ENCODE data around the gene COL6A5.

DNA sequence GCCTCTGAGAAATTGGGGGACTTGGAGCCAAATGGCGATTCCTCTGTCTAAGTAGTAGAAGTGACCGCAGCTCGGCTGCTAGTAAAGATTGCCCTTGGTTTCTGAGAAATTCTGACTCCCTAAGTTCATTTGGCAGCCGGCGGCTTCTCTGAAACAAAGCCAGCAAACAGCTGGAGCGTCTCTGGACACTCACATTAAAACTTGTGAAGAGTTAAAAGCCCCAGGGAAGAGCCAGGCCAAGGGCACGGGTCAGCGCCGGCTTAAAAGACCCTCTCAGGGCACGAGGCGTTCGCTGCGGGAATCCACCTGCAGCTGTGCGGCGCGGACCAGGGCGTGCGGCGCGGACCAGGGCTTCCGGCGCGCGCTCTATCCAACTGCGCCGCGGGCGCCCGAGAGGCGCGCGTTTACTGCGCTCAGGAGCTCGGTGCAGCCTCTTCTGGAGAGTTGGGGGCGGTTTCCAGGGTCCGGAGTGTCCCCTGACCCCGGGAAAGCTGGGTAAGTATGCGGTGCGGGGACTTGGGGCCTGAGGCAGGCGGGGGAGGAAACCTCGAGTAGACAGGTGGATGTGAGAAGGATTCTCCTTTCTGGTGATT is at the start of gene COL6A5:
- TF ChIP-seq, protein P1, sequence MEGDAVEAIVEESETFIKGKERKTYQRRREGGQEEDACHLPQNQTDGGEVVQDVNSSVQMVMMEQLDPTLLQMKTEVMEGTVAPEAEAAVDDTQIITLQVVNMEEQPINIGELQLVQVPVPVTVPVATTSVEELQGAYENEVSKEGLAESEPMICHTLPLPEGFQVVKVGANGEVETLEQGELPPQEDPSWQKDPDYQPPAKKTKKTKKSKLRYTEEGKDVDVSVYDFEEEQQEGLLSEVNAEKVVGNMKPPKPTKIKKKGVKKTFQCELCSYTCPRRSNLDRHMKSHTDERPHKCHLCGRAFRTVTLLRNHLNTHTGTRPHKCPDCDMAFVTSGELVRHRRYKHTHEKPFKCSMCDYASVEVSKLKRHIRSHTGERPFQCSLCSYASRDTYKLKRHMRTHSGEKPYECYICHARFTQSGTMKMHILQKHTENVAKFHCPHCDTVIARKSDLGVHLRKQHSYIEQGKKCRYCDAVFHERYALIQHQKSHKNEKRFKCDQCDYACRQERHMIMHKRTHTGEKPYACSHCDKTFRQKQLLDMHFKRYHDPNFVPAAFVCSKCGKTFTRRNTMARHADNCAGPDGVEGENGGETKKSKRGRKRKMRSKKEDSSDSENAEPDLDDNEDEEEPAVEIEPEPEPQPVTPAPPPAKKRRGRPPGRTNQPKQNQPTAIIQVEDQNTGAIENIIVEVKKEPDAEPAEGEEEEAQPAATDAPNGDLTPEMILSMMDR (conservative IDR thresholded peaks at IDR 0.05), result no peak
- no peak for TF ChIP-seq EZH2 (IDR thresholded peaks at IDR 0.05; ENCODE audit: low read depth)

Measured in PC-9 (cell line).